PC-3 (cell line): ENCODE results near the gene UMAD1. TPM values are rescaled to one million over a fixed set of nuclear protein-coding genes. Genes with fewer than 3 reads are reported as not detected.

Source experiments
- ATAC-seq: fragments of 200-7000 bp; cut with Tn5 transposase; 2 replicates; pipeline ENCODE4 v1.9.1; 2020; ENCODE audit warnings: mild to moderate bottlenecking, moderate library complexity
- BruUV-seq: library from RNA; stranded (reverse); fragments of 400-500 nt; replicated peaks from 2 replicates; lab custom pipeline; 2021; lab: Mats Ljungman, UMichigan
- CTCF ChIA-PET: fragments of 300-600 bp; sonication (Branson Sonifier 250); formaldehyde crosslinking; loops from one replicate; lab custom pipeline; 2022; ENCODE audit warnings: antibody characterized with exemption; lab: Charles Lee
- POLR2A ChIA-PET: fragments of 300-600 bp; sonication (Branson Sonifier 250); formaldehyde crosslinking; loops from one replicate; lab custom pipeline; 2022; ENCODE audit warnings: antibody characterized with exemption; ENCODE audit not compliant: unreplicated experiment; lab: Charles Lee
- DNase-seq: peaks from one replicate; pipeline ENCODE4 v3.0.0-alpha.2; 2015
- H2AFZ ChIP-seq: fragments of 300-600 bp; sonication (generic); 2 replicates; pipeline ENCODE4 v1.6.0; 2016; ENCODE audit warnings: antibody characterized with exemption, low read length
- H3F3A ChIP-seq: fragments of 300-600 bp; sonication (generic); one replicate; pipeline ENCODE4 v1.6.0; 2017; ENCODE audit warnings: antibody characterized with exemption, low read length, control low read depth, mild to moderate bottlenecking; ENCODE audit not compliant: unreplicated experiment
- H3K27ac ChIP-seq: fragments of 300-600 bp; sonication (generic); 2 replicates; pipeline ENCODE4 v1.5.1; 2016; ENCODE audit warnings: mild to moderate bottlenecking, low read length
- H3K27me3 ChIP-seq: fragments of 300-600 bp; sonication (generic); 2 replicates; pipeline ENCODE4 v1.6.1; 2016; ENCODE audit warnings: low read length, mixed read lengths
- H3K36me3 ChIP-seq: fragments of 300-600 bp; sonication (generic); 2 replicates; pipeline ENCODE4 v1.6.1; 2016; ENCODE audit warnings: low read depth, mixed run types, low read length, mixed read lengths
- H3K4me1 ChIP-seq: fragments of 300-600 bp; sonication (generic); 2 replicates; pipeline ENCODE4 v1.5.1; 2016; ENCODE audit warnings: low read length; ENCODE audit not compliant: insufficient read depth
- H3K4me2 ChIP-seq: fragments of 300-600 bp; sonication (generic); 2 replicates; pipeline ENCODE4 v1.6.0; 2016; ENCODE audit warnings: low read length
- H3K4me3 ChIP-seq: fragments of 300-600 bp; sonication (generic); 2 replicates; pipeline ENCODE4 v1.5.1; 2016; ENCODE audit warnings: mild to moderate bottlenecking, low read length, mixed read lengths
- H3K79me2 ChIP-seq: fragments of 300-600 bp; sonication (generic); 2 replicates; pipeline ENCODE4 v1.6.1; 2017; ENCODE audit warnings: low read length, mixed read lengths
- H3K9ac ChIP-seq: fragments of 300-600 bp; sonication (generic); 2 replicates; pipeline ENCODE4 v1.6.0; 2016; ENCODE audit warnings: mild to moderate bottlenecking, low read length
- H3K9me2 ChIP-seq: fragments of 300-600 bp; sonication (generic); replicated peaks from 2 replicates; pipeline ENCODE4 v1.6.1; 2016; ENCODE audit warnings: mixed run types, low read length, mixed read lengths
- H3K9me3 ChIP-seq: fragments of 300-600 bp; sonication (generic); 2 replicates; pipeline ENCODE4 v1.6.1; 2016; ENCODE audit warnings: low read length, mixed read lengths
- H4K20me1 ChIP-seq: fragments of 300-600 bp; sonication (generic); 2 replicates; pipeline ENCODE4 v1.6.1; 2016; ENCODE audit warnings: low read length, mixed read lengths
- CTCF ChIP-seq: fragments of 300-600 bp; sonication (generic); conservative IDR thresholded peaks from 2 replicates; pipeline ENCODE4 v1.5.1; 2017; ENCODE audit warnings: antibody characterized with exemption, low read depth, mild to moderate bottlenecking, low read length
- EZH2 ChIP-seq: fragments of 300-600 bp; sonication (generic); IDR thresholded peaks from one replicate; pipeline ENCODE4 v1.6.1; 2017; ENCODE audit warnings: antibody characterized with exemption, mild to moderate bottlenecking, low read length; ENCODE audit not compliant: unreplicated experiment
- EZH2phosphoT487 ChIP-seq: fragments of 300-600 bp; sonication (generic); IDR thresholded peaks from 2 replicates; pipeline ENCODE4 v1.6.1; 2018; ENCODE audit warnings: mild to moderate bottlenecking, antibody characterized with exemption, low read length, borderline replicate concordance
- intact Hi-C: fragments of 100-400 bp; cut with micrococcal nuclease; formaldehyde crosslinking; loops from 2 replicates; pipeline ENCODE4 v1.9.0; 2023
- total RNA-seq: library from RNA; depleted of rRNA; stranded (reverse); fragments of >200 nt; gene quantifications from 2 replicates; pipeline ENCODE4 v1.2.3, GENCODE V29; 2014

UMAD1 gene
- total RNA-seq, 1 experiment from 2014 or later: 8.9 TPM

- H4K20me1 ChIP-seq: no peaks in the 10 kb centered on the region
- POLR2A ChIA-PET: no interaction called here
- no peaks in the 10 kb centered on the region for H3K36me3 ChIP-seq
- BruUV-seq: no TSS peak
- H3K27me3 ChIP-seq: no peaks in the 10 kb centered on the region
- no peak overlapping the region for H3K27ac ChIP-seq
- H3K4me2 ChIP-seq: no peak overlapping the region
- H3K4me3 ChIP-seq: no peak overlapping the region
- no peak overlapping the region for H3K9ac ChIP-seq
- H3K4me1 ChIP-seq: no peaks in the 10 kb centered on the region
- H3F3A ChIP-seq: no peaks in the 10 kb centered on the region
- CTCF ChIA-PET: no interaction called here
- no peak for DNase-seq
- intact Hi-C loops: no loop called here
- TF ChIP-seq EZH2phosphoT487 (no peak), EZH2 (no peak), CTCF (no peak)
- H2AFZ ChIP-seq: no peak overlapping the region
- ATAC-seq: no peak
- H3K79me2 ChIP-seq: no peaks in the 10 kb centered on the region
- H3K9me3 ChIP-seq: no peaks in the 10 kb centered on the region
- H3K9me2 ChIP-seq: no peaks in the 10 kb centered on the region
These were observed 26.4 kb upstream of the UMAD1 start for GRCh38 chr7:7614018-7614741.

GRCh38 chr7:7617550-7617949 lies 23.0 kb upstream of the UMAD1 start:
- ChIA-PET CTCF (no interaction called here), POLR2A (no interaction called here)
- Histone ChIP-seq H3K9ac (no peak overlapping the region), H3K4me2 (no peak overlapping the region), H3K4me3 (no peak overlapping the region), H2AFZ (no peak overlapping the region), H3K27ac (no peak overlapping the region), H3K36me3 (no peaks in the 10 kb centered on the region), H3K79me2 (no peaks in the 10 kb centered on the region), H3K9me3 (no peaks in the 10 kb centered on the region), H3F3A (no peaks in the 10 kb centered on the region), H4K20me1 (no peaks in the 10 kb centered on the region), H3K4me1 (no peaks in the 10 kb centered on the region), H3K27me3 (no peaks in the 10 kb centered on the region), H3K9me2 (no peaks in the 10 kb centered on the region)
- DNase-seq (no peak), ATAC-seq (no peak)
- intact Hi-C loops: no loop called here
- TF ChIP-seq EZH2phosphoT487 (no peak), EZH2 (no peak), CTCF (no peak)
- BruUV-seq: no TSS peak

- no peaks in the 10 kb centered on the region for H3K79me2 ChIP-seq
- no peaks in the 10 kb centered on the region for H3K4me1 ChIP-seq
- no peaks in the 10 kb centered on the region for H3F3A ChIP-seq
- DNase-seq (no peak), ATAC-seq (no peak)
- no peak overlapping the region for H3K4me3 ChIP-seq
- H3K9me2 ChIP-seq: no peaks in the 10 kb centered on the region
- POLR2A ChIA-PET: no interaction called here
- BruUV-seq: no TSS peak
- H3K27me3 ChIP-seq: no peaks in the 10 kb centered on the region
- no peak overlapping the region for H3K4me2 ChIP-seq
- H3K27ac ChIP-seq: no peak overlapping the region
- H2AFZ ChIP-seq: no peak overlapping the region
- intact Hi-C loops: no loop called here
- H3K9me3 ChIP-seq: no peaks in the 10 kb centered on the region
- H4K20me1 ChIP-seq: no peaks in the 10 kb centered on the region
- no peak overlapping the region for H3K9ac ChIP-seq
- no peaks in the 10 kb centered on the region for H3K36me3 ChIP-seq
- no peak for TF ChIP-seq EZH2
- no peak for TF ChIP-seq EZH2phosphoT487
- TF ChIP-seq CTCF: no peak
- CTCF ChIA-PET: no interaction called here
These were observed 22.1 kb upstream of the UMAD1 start for GRCh38 chr7:7618410-7618809.
